ELF-1 (cell line): ENCODE results near the gene TLDC2.
A peak's percentile ranks its signal among the peaks of the same experiment; 100 is the strongest.
"Not testable (repeated sequence)": the region's sequence is repeated elsewhere in the genome, so short reads cannot be mapped to it uniquely, and the experiment has no call there.

ENCODE experiments used
- DNase-seq: peaks from one replicate; pipeline ENCODE4 v3.0.0-alpha.2; 2016; ENCODE audit warnings: low read depth, low spot score

Gene TLDC2

GRCh38 chr20:36875702-36876472 is at the start of gene TLDC2:
TSS of gene TLDC2 (plus strand) at chr20:36876138. CDS start at chr20:36876175, 37 bp downstream.
- no peak for DNase-seq

DNA sequence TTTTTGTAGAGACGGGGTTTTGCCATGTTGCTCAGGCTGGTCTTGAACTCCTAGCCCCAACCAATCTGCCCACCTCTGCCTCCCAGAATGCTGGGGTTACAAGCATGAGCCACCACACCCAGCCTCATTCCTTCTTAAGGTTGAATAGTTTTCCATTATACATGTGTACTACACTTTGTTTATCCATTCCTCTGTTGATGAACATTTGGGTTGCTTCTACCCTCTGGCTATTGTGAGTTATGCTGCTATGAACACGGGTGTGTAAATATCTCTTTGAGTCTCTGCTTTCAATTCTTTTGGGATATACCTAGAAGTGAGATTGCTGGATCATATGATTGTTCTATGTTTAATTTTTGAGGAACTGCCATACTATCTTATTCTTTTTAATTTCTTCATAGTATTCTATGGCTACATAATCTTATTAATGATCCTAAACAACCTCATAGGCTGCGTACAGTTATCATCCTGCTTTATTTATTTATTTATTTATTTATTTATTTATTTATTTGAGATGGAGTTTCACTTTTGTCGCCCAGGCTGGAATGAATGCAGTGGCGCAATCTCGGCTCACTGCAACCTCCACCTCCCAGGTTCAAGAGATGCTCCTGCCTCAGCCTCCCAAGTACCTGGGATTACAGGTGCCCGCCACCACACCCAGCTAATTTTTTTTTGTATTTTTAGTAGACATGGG is 49.2 kb upstream of the TLDC2 start:
- no peak for DNase-seq

GRCh38 chr20:36827541-36828279 is 48.2 kb upstream of the TLDC2 start:
- DNase-seq, result no peak

DNA sequence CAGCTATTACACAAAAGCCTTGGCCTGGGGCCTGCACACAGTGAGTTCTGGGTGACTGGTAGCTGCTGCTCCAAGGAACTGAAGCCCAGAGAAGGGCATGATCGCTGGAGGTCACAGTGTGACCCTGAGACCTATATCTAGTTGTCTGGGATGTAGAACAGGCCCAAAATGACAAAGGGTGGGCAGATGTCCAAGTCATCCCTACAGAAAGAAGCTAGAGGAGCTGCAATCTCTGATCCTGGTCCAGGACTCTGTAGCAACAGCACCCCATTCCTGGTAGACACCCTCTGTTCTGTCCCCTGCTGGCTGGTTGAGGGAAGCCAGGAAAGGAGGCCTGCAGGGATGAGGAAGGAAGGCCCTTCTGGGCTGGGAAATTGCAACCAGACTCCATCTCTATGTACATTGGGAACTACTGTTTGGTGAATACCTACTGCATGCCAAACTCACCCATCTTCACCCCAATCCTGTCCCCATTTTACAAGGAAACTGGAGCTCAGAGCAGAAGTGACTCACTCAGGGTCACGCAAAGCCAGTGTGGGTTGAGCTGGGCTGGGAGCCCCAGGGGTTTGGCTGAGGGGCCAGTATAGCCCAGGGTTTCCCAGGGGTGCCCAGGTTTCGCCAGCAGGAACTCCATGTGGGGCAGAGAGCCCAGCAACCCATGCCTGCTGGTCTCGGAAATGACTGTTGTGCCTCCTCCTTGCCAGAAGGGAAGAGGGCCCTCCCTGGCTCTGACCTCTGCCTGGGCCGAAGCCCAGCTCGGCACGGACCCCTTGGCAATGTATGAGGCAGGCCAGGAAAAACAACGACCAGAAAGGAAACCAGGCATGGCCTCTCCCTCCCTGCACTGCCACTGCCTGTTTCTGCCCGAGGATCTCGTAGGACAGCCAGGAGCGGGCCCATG is 44.9 kb upstream of the TLDC2 start:
- no peak for DNase-seq

DNA sequence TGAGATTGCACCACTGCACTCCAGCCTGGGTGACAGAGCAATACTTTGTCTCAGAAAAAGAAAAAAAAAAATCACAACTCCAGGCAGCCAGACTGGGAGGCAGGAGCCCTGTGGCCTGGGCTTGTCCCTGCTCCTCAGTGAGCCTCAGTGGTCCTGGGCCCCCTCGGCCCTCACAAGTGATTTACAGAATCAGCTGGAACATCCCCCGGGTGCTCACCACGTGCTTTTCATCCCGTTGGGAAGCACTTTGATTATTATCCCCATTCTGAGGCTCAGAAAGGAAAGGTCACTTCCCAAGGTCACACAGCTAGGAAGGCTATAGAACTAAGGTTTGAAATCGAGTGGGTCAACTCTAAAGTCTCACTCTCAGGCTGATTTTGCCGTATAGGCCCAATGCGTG is 43.1 kb upstream of the TLDC2 start:
- no peak for DNase-seq

GRCh38 chr20:36833275-36834020 is 42.5 kb upstream of the TLDC2 start:
- DNase-seq, result peak; percentile 68

- DNase-seq, result no peak
Observed at GRCh38 chr20:36835025-36835424, 40.9 kb upstream of the TLDC2 start.

- DNase-seq, result peak; percentile 97
Observed at GRCh38 chr20:36835453-36836198, 40.3 kb upstream of the TLDC2 start.

- DNase-seq, result peak; percentile 88
Observed at GRCh38 chr20:36836591-36837269, 39.2 kb upstream of the TLDC2 start.

DNA sequence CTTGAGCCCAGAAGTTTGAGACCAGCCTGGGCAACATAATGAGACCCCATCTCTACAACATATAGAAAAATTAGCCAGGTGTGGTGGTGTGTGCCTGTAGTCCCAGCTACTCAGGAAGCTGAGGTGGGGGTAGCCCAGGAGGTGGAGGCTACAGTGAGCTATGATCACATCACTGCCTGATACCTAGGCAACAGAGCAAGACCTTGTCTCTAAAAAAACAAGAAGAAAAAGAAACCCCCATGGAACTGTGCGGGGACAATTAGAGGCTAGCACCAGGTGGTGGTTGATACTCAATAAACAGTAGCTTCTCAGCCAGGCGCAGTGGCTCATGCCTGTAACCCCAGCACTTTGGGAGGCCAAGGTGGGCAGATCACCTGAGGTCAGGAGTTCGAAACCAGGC is 37.6 kb upstream of the TLDC2 start:
- not testable (repeated sequence) for DNase-seq

- no peak for DNase-seq
Observed at GRCh38 chr20:36839150-36839549, 36.8 kb upstream of the TLDC2 start.

DNA sequence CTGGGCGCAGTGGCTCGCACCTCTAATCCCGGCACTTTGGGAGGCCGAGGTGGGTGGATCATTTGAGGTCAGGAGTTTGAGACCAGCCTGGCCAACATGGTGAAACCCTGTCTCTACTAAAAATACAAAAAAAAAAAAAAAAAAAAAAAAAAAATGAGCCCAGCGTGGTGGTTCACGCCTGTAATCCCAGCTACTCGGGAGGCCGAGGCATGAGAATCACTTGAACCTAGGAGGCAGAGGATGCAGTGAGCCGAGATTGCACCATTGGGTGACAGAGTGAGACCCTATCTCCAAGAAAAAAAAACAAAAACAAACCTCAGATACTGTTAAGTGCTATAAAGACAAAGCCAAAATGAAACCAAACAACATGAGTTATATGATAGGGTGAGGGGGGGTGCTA is 34.9 kb upstream of the TLDC2 start:
- not testable (repeated sequence) for DNase-seq

- no peak for DNase-seq
Observed at GRCh38 chr20:36845288-36845971, 30.5 kb upstream of the TLDC2 start.

GRCh38 chr20:36847009-36847709 is 28.8 kb upstream of the TLDC2 start:
- DNase-seq, result peak; percentile 89

- DNase-seq, result no peak
Observed at GRCh38 chr20:36847710-36848040, 28.3 kb upstream of the TLDC2 start.

GRCh38 chr20:36848078-36848660 is 27.8 kb upstream of the TLDC2 start:
- no peak for DNase-seq

DNA sequence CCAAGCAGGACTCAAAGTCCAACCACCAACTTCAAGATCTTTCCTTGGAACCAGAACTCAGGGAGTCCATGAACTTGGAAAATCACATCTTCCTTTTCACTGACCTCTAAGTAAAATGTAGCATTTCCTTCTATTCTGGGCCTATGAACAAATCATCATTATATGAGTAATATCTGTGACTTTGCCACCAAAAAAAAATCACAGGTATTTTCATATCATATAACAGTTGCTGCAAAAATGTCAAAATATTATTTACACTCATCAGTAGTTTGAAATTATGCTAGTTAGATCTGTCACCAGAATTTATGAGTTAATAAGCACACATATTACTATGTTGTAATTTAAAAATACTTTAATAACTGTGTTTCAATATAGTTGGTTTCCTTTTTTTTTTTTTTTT is 27.3 kb upstream of the TLDC2 start:
- DNase-seq, result no peak
